Measurements from ENCODE around the gene DBH.

DNA sequence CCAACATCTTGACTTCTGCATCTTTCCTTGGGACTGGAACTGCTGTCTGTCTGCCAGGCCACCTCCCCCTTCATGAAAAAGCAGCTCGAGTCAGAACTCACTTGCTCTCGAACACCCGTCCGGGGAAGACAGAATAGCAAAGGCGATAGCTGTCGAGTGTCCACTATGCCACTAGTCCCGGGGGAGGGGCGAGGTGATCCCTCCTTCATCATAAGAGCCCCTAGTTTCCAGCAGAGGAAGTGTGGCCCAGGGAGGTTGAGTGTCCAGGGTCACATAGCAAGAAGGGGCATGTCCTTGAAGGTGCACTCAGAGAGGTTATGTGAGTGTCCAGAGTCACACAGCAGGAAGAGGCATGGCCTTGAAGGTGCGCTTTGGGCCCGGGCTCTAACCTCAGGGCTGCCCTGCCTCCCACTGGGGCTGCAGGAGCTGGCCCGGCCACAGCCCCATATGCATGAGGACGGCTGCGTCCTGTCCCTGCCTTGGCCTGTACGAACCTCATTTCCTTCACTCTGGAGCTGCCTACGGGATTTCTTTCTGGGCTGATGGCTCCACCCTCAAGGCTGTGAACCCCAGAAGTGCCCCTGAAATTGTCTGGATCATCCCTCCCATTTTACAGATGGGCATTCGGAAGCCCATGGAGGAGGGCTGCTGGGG is 6.7 kb downstream of the DBH start:
- TF ChIP-seq POLR2A (IDR thresholded peaks at IDR 0.05; ENCODE audit: low read depth, low read length) (no peak), POLR2AphosphoS5 (IDR thresholded peaks at IDR 0.05; ENCODE audit: low read depth, low read length) (no peak), TAF1 (IDR thresholded peaks at IDR 0.05; ENCODE audit: borderline replicate concordance, low read depth, low read length) (no peak)

Measured in GM12892 (cell line).